Panc1 (cell line): ENCODE results near the gene DLL4.

ENCODE experiments used
- CTCF ChIP-seq: fragments of 450-650 bp; IDR thresholded peaks from 2 replicates; pipeline ENCODE4 v1.5.1; 2017; ENCODE audit warnings: mild to moderate bottlenecking
- POLR2AphosphoS5 ChIP-seq: IDR thresholded peaks from 2 replicates; pipeline ENCODE4 v1.6.1; 2012; ENCODE audit warnings: mild to moderate bottlenecking, low read depth, low read length, moderate library complexity
- REST ChIP-seq, 2 experiments: IDR thresholded peaks; 2 replicates each; pipeline ENCODE4 v1.6.1; 2011 to 2012; ENCODE audit warnings: low read depth in 2 of 2, control low read depth in 1 of 2, low read length in 1 of 2, mild to moderate bottlenecking in 1 of 2, moderate library complexity in 1 of 2; ENCODE audit not compliant: insufficient read depth in 1 of 2
- SIN3A ChIP-seq: IDR thresholded peaks from 2 replicates; pipeline ENCODE4 v1.6.1; 2012; ENCODE audit warnings: low read depth, mild to moderate bottlenecking, low read length, moderate library complexity, borderline replicate concordance; ENCODE audit not compliant: insufficient read depth
- TCF7L2 ChIP-seq: IDR thresholded peaks from 2 replicates; pipeline ENCODE4 v1.6.1; 2011; ENCODE audit warnings: mild to moderate bottlenecking, low read depth, low read length, inconsistent platforms

GRCh38 chr15:40906991-40907802, 21.9 kb upstream of the DLL4 start:
- TF ChIP-seq CTCF (no peak), SIN3A (no peak), POLR2AphosphoS5 (no peak), REST (IDR thresholded peaks at IDR 0.05; ENCODE audit: insufficient read depth in 1 of 2, low read depth in 2 of 2, low read length in 1 of 2) (no peak), TCF7L2 (no peak)
